ENCODE results near the gene DSE.

DSE gene

GRCh38 chr6:116472706-116473105, 102.0 kb downstream of the DSE start:
- no peak for DNase-seq
- no peaks in the 10 kb centered on the region for H3K27me3 ChIP-seq (ENCODE audit: insufficient read depth, low read length, poor library complexity)
- H3K4me1 ChIP-seq (ENCODE audit: insufficient read depth, low read length), result peaks cover 30% of the 10 kb centered on the region
- no peak for ATAC-seq (ENCODE audit: insufficient read depth, low read depth)
- H3K27ac ChIP-seq (ENCODE audit: low read length), result no peak overlapping the region
- no peaks in the 10 kb centered on the region for H4K20me1 ChIP-seq (ENCODE audit: insufficient read depth, low read length)
- H3K36me3 ChIP-seq (ENCODE audit: insufficient read depth, low read length), result no peaks in the 10 kb centered on the region
- H3K79me2 ChIP-seq (ENCODE audit: insufficient read depth, low read length), result no peaks in the 10 kb centered on the region
- TF ChIP-seq CTCF (IDR thresholded peaks at IDR 0.05; ENCODE audit: borderline replicate concordance, extremely low read depth, low read length, poor library complexity, severe bottlenecking) (no peak), EZH2 (IDR thresholded peaks at IDR 0.05; ENCODE audit: borderline replicate concordance, low read depth, low read length, severe bottlenecking) (no peak)
- no peak overlapping the region for H2AFZ ChIP-seq (ENCODE audit: low read depth, low read length)
- H3K9me3 ChIP-seq (ENCODE audit: insufficient read depth, low read length, severe bottlenecking), result no peaks in the 10 kb centered on the region
- no peak overlapping the region for H3K4me2 ChIP-seq (ENCODE audit: insufficient read depth, low read length)
- no peak overlapping the region for H3K9ac ChIP-seq (ENCODE audit: low read depth, low read length)
- no peak overlapping the region for H3K4me3 ChIP-seq (ENCODE audit: low read depth in 1 of 2, low read length in 2 of 2)

DNA sequence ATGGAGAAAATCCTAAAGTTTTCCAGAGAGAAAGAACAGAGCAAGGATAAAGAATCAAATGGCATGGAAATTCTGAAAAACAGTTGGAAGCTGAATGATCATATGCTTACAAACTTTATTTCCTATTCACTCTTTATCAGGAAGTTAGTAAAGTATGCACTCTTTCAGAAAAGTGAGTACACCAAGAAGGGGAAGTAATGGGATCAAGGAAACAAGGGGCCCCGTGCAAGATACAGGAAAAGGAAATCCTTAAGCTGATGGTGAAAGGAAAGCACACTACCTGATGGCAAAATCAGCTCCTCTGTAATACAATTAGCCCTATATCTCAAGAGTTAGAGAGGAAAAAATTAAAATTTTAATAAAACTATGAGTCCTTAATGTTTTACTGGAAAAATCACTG, 104.4 kb downstream of the DSE start:
- Histone ChIP-seq H3K27me3 (ENCODE audit: insufficient read depth, low read length, poor library complexity) (no peaks in the 10 kb centered on the region), H3K79me2 (ENCODE audit: insufficient read depth, low read length) (no peaks in the 10 kb centered on the region), H3K9me3 (ENCODE audit: insufficient read depth, low read length, severe bottlenecking) (no peaks in the 10 kb centered on the region), H3K27ac (ENCODE audit: low read length) (peak overlapping the region; percentile 66), H2AFZ (ENCODE audit: low read depth, low read length) (peak overlapping the region; percentile 59), H3K4me2 (ENCODE audit: insufficient read depth, low read length) (no peak overlapping the region), H3K4me3 (ENCODE audit: low read depth in 1 of 2, low read length in 2 of 2) (no peak overlapping the region), H4K20me1 (ENCODE audit: insufficient read depth, low read length) (no peaks in the 10 kb centered on the region), H3K4me1 (ENCODE audit: insufficient read depth, low read length) (peaks cover 30% of the 10 kb centered on the region), H3K9ac (ENCODE audit: low read depth, low read length) (no peak overlapping the region; the same call in 1 of the 2 replicates), H3K36me3 (ENCODE audit: insufficient read depth, low read length) (no peaks in the 10 kb centered on the region)
- TF ChIP-seq EZH2 (IDR thresholded peaks at IDR 0.05; ENCODE audit: borderline replicate concordance, low read depth, low read length, severe bottlenecking), result no peak
- no peak for TF ChIP-seq CTCF (IDR thresholded peaks at IDR 0.05; ENCODE audit: borderline replicate concordance, extremely low read depth, low read length, poor library complexity, severe bottlenecking)
- ATAC-seq (ENCODE audit: insufficient read depth, low read depth), result no peak
- DNase-seq, result no peak

DNA sequence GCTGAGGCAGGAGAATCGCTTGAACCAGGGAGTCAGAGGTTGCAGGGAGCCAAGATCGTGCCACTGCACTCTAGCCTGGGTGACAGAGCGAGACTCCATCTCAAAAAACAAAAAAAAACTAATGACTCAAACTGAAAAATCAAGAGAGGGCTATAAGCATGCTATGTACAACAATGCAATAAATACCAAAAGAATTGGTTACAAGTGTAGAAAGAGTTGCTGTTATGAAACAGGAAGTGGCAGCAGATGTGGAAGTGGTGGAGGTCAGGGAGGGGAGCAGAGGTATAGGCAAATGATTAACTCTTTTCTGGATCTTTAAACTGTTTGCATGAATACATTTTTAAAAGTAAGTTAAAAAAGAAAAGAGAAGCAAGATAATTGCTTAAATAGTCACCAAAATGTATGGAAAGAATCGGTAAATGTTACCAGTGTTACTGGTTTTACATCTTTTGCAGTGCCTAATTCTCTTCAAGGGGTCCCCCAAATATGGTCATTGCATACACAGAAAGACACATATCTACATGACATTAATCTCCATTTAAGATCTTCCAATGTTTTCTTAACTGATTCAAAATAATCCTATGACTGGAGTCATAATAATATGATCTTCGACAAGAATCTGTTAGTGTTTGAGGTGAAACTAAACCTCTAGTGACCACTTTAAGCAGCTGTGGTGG, 105.4 kb downstream of the DSE start:
- Histone ChIP-seq H3K9ac (ENCODE audit: low read depth, low read length) (peak overlapping the region; percentile 17; the same call in 1 of the 2 replicates), H3K36me3 (ENCODE audit: insufficient read depth, low read length) (no peaks in the 10 kb centered on the region), H2AFZ (ENCODE audit: low read depth, low read length) (peak overlapping the region; percentile 70), H3K9me3 (ENCODE audit: insufficient read depth, low read length, severe bottlenecking) (no peaks in the 10 kb centered on the region), H3K4me1 (ENCODE audit: insufficient read depth, low read length) (peaks cover 30% of the 10 kb centered on the region), H3K4me3 (ENCODE audit: low read depth in 1 of 2, low read length in 2 of 2) (no peak overlapping the region), H3K27me3 (ENCODE audit: insufficient read depth, low read length, poor library complexity) (no peaks in the 10 kb centered on the region), H3K4me2 (ENCODE audit: insufficient read depth, low read length) (peak overlapping the region; percentile 38), H3K27ac (ENCODE audit: low read length) (peak overlapping the region; percentile 66), H3K79me2 (ENCODE audit: insufficient read depth, low read length) (no peaks in the 10 kb centered on the region), H4K20me1 (ENCODE audit: insufficient read depth, low read length) (no peaks in the 10 kb centered on the region)
- ATAC-seq (ENCODE audit: insufficient read depth, low read depth), result peak; percentile 99
- DNase-seq, result peak; percentile 71
- TF ChIP-seq CTCF (IDR thresholded peaks at IDR 0.05; ENCODE audit: borderline replicate concordance, extremely low read depth, low read length, poor library complexity, severe bottlenecking) (no peak), EZH2 (IDR thresholded peaks at IDR 0.05; ENCODE audit: borderline replicate concordance, low read depth, low read length, severe bottlenecking) (no peak)
